NCI-H1048 (cell line): Measurements from ENCODE around the gene MGAT4B.

ENCODE experiments used
- DNase-seq: peaks from one replicate; lab custom pipeline; 2025; lab: John Stamatoyannopoulos, UW

The MGAT4B gene

DNA sequence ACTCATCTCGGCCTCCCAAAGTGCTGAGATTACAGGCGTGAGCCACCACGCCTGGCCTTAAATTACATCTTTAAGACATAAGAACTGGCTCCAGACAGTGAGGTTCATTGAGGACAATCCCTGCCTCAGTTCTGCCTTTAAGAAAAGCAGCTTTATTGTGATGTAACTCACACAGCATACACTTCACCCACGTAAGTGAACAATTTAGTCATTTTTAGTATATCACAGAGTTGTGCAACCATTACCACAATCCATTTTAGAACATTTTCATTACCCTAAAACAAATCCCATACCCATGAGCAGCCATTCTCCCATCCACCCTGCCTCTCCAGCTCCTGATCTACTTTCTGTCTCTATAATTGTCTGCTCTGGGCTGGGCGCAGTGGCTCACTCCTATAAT is 36.9 kb downstream of the MGAT4B start:
- DNase-seq, result no peak

DNA sequence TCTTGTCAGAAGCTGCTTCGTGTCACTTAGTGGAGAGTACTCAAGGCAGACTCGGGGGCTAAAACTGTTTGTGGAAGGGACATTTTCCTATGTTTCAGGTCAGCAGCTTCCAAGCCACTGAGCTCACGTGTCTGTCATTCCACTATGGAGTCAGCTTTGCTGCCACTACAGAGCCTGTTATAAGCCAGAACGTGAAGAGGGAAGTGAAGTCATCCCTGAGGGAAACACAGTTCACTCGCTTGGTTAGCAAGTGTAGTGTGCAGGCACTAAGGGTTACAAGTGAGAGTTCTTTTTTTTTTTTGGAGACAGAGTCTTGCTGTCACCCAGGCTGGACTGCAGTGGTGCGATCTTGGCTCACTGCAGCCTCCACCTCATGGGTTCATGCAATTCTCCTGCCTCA is 37.4 kb downstream of the MGAT4B start:
- DNase-seq, result no peak

DNA sequence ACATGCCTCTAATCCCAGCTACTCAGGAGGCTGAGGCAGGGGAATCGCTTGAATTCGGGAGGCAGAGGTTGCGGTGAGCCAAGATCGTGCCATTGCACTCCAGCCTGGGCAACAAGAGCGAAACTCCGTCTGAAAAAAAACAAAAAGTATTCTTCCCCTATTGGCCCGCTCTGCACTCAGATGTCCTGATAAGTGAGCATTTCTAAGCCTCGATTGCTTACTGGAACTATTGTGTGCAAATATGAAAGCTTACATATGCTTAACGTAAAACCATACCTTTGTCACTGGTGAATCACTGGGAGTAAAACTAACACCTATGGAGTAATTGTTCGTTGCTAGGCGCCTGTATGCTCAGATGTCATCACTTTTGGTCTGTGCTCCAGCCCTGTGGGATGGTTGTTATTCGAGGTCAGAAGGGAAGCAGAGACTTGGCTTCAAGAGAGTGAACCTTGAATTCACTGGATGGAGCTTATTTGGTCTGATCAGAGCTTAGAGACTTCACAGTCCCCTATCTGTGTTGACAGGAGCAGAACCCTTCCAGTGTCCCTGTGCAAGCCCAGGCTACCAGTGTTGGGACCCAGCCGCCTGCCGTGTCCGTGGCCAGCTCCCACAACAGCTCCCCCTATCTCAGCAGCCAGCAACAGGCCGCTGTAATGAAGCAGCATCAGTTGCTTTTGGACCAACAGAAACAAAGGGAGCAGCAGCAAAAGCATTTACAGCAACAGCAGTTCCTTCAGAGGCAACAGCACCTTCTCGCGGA is 38.2 kb downstream of the MGAT4B start:
- no peak for DNase-seq

DNA sequence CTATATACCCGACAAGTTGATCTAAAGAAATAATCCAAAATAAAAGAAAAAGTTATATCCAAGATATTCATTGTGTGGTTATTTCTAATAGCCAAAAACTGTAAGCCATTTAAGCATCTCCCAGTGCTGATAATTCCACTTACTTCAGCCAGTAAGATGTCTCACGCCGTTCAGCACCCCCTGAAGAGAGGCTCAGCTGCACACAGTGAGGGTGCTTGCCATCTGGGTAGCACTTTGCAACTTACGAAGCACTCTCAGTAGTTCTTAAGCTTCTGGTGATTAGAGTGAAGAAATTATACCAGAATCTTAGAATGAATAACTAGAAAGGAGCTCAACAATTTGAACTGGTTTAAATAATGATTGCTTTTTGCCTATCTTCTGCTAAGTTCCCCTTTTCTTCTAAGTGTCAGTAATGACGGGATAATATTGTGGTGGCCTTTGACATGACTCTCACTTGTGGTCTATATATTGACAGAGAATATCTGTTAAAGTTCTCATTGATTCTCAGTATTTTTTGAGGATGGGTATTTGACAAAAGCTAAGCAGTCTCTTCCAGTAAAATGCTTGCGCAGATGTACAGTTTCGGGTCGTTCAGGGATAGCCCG is 39.1 kb downstream of the MGAT4B start:
- DNase-seq, result no peak

DNA sequence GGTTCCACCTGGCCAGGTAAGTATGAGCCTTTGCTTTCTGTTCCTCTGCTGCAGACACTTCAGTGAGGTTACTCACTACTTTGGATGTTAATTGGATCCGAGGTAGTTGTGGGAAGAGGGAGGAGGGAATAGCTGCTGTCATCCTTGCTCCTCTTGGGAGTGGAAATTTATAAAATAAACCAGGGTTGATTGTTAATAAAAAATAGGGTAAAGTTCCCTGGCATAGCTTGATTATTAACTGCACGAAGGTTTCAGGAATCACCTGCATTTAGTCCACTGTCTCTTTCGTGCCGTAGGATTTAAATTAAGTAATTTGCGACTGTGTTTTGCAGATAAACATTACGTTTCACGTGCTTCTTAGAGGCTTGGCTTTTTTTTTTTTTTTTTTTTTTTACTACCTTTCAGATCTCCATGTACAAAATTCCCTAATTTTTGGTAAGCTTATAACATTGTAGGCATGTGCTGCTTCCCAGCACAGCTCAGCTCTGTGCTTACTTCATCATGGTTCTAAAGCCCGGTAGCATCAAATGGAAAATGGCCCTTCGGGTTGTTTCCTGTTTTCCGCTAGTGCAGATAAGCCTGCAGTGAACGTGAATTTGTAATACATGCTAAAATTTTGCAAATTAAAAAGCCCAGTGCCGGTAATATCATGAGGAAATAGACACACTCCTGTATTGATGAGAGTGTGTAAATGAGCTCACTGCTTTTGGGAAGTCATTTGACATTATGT is 39.8 kb downstream of the MGAT4B start:
- no peak for DNase-seq

DNA sequence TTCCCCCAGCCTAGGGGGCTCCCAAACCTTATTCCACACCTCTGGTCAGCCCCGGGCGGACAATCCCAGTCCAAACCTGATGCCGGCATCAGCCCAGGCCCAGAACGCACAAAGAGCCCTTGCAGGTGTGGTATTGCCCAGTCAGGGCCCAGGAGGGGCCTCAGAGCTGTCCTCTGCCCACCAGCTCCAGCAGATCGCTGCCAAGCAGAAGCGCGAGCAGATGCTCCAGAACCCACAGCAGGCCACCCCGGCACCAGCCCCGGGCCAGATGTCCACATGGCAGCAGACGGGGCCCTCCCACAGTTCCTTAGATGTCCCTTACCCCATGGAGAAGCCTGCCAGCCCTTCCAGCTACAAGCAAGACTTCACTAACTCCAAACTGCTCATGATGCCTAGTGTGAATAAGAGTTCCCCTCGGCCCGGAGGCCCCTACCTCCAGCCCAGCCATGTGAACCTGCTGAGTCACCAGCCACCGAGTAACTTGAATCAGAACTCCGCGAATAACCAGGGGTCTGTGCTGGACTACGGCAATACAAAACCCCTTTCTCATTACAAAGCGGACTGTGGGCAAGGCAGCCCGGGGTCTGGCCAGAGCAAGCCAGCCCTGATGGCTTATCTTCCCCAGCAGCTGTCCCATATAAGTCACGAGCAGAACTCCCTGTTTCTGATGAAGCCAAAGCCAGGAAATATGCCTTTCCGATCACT is 40.5 kb downstream of the MGAT4B start:
- no peak for DNase-seq

DNA sequence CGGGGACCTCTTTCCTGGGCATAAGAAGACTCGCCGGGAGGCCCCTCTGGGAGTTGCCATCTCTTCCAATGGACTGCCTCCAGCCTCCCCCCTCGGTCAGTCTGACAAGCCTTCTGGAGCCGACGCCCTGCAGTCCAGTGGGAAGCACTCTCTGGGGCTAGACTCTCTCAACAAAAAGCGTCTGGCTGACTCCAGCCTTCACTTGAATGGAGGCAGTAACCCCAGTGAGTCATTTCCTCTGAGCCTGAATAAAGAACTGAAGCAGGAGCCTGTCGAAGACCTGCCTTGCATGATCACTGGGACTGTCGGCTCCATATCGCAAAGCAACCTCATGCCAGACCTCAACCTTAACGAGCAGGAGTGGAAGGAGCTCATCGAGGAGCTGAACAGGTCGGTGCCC is 41.3 kb downstream of the MGAT4B start:
- DNase-seq, result no peak

DNA sequence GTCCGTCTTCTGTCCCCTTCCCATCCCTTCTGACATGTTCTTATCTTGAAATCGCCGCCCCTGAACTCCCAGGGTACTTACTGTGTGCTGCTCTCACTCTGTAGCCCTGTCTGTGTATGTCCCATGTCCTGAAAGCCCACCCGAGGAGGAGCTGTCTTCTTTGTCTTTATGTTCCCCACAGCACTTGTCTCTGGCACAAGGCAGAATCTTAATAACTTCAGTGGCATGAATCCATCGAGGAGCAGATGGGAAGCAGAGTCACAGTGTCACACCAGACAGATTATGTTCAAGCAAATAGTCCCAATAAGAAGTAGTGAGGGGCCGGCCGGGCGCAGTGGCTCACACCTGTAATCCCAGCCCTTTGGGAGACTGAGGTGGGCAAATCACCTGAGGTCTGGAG is 42.6 kb downstream of the MGAT4B start:
- DNase-seq, result no peak

DNA sequence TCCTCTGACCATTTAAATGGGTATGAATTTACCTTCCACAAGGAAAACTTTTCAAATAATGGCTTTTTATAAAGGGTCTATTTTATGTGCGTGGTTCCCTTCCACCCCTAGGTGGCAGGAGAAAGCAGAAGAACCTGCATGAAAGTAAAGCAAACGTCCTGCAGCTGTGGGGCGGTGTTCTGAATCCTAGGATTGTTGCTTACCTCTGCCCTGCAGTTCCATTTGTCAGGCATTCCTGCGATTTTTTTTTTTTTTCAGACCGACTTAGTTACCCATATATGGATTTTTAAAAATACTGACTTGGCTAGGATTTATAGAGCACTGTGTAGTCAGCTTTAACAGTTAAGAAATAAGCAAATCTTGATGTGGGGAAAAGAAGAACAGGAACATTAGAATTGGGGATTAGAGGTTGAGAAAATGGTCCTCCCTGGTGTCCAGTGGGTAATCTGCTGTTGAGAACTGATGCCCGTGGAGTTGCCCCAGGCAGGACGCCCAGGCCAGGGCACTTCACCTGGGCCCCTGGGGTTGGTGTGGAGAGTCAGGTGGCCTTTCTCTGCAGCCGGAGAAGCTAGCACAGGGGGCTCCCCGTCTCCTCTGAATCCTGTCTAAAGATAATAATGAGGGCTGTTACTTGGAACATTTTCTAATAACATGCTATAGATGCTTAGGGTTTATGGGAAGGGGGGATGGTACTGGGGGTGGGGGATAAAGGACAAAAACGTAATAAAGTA is 43.3 kb downstream of the MGAT4B start:
- peak; percentile 43 for DNase-seq

DNA sequence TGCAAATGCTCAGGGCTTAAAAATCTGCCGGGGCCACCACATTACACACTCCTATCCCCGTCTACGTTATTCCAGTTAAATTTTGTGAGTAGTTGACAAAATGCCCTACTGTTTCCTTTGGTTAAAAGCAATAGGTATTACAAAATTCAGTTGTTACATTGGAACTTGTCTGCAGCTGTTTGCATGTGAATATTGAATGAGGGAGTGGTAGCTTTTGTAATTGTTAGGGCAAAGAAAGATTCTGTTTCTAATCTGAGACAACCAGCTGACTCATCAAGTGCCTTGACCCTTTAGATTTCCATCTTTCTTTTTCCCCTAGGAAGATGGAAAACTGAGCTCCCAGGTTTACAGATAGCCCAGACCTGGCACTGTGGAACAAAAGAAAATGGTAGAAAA is 43.9 kb downstream of the MGAT4B start:
- DNase-seq, result no peak

DNA sequence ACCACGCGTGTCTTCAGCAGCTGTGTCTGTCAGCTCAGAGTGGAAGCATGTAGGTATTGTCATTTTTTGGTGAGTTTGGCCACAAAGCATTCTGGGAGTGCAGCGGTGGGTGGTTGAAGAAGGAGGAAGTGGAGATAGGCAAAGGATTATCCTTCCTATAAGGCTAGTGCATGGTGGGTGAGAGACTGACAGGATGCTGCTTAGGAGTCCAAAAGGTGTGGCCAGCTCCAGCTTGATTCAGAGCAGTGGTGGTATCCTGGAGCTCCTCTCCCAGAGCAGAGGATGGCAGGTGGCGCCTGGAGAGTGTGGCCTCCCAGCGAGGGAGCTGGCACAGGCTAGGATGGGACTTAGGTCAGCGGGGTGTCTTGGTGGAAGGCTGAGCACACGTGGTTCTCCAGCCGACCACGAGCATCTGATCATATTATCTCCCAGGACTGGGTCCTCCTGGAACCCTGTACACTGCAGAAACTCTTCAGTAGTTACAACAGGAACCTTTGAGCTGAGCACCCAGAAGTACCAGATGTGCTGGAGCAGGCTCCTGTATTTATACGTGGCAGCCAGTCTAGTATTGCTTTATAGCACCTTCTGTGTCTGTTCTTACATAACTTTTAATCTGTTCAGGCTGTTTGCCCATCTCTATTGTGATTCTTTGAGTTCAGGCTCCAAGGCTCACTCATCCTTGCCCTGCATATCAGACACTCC is 44.4 kb downstream of the MGAT4B start:
- no peak for DNase-seq

DNA sequence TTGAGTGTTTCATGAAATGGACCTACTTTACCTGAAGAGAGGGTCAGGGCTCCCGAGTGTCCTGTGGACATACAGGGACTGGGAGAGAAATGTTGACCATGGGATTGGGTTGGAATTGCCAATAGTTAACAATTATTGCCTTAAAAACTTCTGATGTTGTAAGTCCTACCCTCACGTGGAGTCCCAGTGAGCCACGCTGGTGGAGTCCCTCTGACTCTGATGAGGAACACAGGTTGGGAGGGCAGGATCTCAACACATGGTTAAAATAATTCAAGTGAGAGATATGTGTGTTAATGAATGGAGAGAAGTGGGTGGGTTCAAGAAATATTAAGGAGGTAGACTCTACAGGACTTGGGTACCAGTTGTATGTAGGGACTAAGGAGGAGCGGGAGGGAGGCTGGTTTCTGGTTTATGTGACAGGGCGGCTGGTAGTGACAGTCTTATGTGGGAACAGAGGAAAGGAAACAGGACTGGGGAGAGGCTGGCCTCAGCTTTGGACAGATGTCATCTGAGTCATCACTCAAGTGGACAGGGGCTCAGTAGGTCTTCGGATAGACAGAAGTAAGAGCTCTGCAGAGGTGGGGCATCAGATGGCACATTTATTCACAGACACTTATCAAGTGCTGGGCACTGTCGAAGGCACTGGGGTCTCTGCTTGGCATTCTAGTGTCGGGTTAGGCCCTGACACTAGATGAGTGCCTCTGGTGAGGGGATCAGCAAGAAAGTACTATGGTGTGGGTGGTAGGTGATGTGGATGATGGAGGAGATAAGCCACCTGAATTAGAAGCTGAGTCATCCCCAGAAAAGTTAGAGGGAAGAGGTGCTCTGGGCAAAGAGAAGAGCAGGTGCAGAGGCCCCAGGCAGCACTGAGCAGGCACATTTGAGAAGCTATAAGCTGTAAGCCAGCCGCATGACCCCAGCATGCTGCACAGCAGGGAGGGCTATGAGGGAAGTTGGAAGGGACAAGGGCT is 46.8 kb downstream of the MGAT4B start:
- DNase-seq, result no peak

DNA sequence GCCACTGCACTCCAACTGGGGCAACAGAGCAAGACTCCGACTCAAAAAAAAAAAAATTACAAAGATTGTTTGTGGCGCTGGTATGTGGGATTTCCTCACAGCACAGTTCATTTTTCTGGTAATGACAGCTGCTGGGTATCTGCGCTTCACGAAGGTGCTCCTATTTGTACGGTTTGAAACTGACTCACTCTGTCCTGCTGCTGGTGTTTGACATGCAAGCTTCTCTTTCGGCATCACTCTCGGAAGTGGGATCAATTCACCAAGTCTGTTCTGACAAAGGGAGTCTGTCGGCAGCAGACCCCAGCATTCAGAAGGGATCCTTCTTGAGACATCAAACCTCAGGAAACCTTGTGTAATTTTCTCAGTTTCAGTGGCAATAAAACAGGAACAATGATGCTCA is 47.7 kb downstream of the MGAT4B start:
- DNase-seq, result no peak

DNA sequence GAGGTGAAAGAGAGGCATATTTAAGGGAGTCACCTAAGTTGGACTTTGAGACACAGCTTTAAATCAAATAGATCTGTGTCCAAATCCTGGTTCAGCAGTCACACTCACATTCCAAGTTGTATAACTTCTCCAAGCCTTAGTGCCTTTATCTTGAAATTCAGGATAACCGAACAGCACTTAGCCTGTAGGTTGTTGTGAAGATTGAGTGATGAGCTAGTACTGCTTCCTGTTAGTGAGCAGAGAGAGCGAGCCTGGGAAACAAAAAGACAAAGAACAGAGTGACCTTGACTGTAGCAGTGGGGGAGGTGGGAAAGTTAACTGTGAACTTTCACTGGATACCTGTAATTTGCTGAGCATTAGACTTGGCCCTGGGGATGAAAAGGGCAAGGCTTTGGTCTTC is 51.6 kb downstream of the MGAT4B start:
- DNase-seq, result no peak

DNA sequence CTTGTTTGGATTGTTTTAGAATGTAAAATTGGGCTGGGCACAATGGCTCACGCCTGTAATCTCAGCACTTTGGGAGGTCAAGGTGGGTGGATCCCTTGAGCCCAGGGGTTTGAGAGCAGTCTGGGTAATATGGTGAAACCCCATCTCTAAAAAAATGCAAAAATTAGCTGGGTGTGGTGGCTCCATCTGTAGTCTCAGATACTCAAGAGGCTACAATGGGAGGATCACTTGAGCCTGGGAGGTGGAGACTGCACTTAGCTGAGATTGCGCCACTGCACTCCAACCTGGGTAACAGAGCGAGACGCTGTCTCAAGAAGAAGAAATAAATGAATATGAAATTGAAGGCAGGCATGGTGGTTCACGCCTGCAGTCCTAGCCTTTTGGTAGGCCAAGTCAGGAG is 52.7 kb downstream of the MGAT4B start:
- no peak for DNase-seq

DNA sequence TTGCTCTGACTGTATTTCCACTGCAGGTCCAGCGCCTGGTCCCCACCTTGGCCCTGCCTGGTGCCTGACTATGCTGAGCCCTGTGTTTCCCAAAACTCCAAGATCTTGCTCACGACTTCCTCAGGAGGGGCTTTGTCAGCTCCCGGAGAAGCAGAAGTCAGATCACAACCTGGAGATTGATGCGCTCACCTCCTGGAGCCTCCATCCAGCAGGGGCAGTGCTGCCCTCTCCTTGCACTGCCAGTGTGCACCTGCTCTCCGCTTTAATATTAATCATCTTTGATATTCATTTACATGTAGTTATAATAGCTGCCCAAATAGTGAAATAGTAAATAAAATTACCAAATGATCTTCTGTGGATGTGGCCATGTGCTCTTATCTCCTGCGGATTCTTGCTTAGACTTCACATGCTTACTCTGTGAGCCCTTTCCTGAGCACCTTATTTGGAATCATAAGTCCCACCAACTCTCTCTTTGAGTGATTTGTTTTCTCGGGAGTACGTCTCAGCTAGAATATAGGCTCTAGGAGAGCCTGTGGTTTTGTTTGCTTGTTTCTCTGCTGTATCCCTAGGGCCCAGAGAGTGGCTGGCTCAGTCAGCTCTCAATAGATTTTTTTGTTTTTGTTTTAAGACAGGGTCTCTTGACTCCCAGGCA is 56.7 kb downstream of the MGAT4B start:
- no peak for DNase-seq

DNA sequence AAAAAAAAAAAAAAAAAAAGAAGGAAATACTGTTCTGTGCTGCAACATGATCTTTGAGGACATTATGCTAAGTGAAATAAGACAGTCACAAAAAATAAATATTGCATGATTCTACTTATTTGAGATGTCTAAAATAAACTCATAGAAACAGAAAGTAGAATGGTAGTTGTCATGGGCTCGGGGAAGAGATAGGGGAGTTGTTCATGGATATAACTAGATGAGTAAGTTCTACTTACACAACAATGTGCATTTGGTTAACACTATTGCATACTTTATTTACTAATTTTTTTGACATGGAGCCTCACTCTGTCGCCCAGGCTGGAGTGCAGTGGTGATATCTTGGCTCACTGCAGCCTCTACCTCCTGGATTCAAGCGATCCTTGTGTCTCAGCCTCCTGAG is 58.9 kb downstream of the MGAT4B start:
- no peak for DNase-seq
